Activated CD8-positive, alpha-beta memory T cell treated with anti-CD3 and anti-CD28 coated beads for 36 hours (primary cell): ENCODE measurements around the gene SCFD2. TPM values are rescaled to one million over a fixed set of nuclear protein-coding genes. Genes with fewer than 3 reads are reported as not detected.

ENCODE experiments used
- CTCF ChIA-PET: fragments of 350-600 bp; sonication (Branson Sonifier 250); formaldehyde crosslinking; loops from one replicate; lab custom pipeline; 2021; ENCODE audit warnings: antibody characterized with exemption; lab: Charles Lee
- POLR2A ChIA-PET: fragments of 350-600 bp; sonication (Branson Sonifier 250); formaldehyde crosslinking; loops from one replicate; lab custom pipeline; 2021; ENCODE audit warnings: antibody characterized with exemption; lab: Charles Lee
- total RNA-seq, 2 experiments: library from RNA; stranded (reverse); gene quantifications; one replicate each; pipeline ENCODE4 v1.2.3, GENCODE V29; 2021

Gene SCFD2
- total RNA-seq, 2 experiments from 2014 or later = 29.3 to 29.7 TPM

GRCh38 chr4:52865300-52865699, 500.6 kb downstream of the SCFD2 start:
- CTCF ChIA-PET = no interaction called here

GRCh38 chr4:52864793-52865192, 501.1 kb downstream of the SCFD2 start:
- ChIA-PET POLR2A (interaction anchor here (1.2 kb wide), 1 partner anchor 152 kb away, joined by 5 read pairs; no protein-coding TSS in a partner anchor), CTCF (no interaction called here)

More at GRCh38 chr4:52865300-52865699, 500.6 kb downstream of the SCFD2 start:
- POLR2A ChIA-PET = no interaction called here

GRCh38 chr4:52863324-52863723, 502.5 kb downstream of the SCFD2 start:
- POLR2A ChIA-PET = no interaction called here
- CTCF ChIA-PET = interaction anchor here (0.8 kb wide), 1 partner anchor 90 kb away, joined by 3 read pairs; no protein-coding TSS in a partner anchor

- ChIA-PET POLR2A (interaction anchor here (1.8 kb wide), 1 partner anchor 150 kb away, joined by 10 read pairs; no protein-coding TSS in a partner anchor), CTCF (interaction anchor here (0.8 kb wide), 1 partner anchor 90 kb away, joined by 3 read pairs; no protein-coding TSS in a partner anchor)
Observed at GRCh38 chr4:52862639-52863161, 503.2 kb downstream of the SCFD2 start.

- ChIA-PET POLR2A (interaction anchor here (1.8 kb wide), 1 partner anchor 150 kb away, joined by 10 read pairs; no protein-coding TSS in a partner anchor), CTCF (no interaction called here)
Observed at GRCh38 chr4:52861879-52862616, 503.8 kb downstream of the SCFD2 start, which contains the start of gene RASL11B. Gene RASL11B (plus strand): TSS chr4:52862317. CDS start chr4:52862508, 191 bp downstream.

GRCh38 chr4:52861171-52861823, 504.6 kb downstream of the SCFD2 start:
- ChIA-PET CTCF (no interaction called here), POLR2A (interaction anchor here (1.8 kb wide), 1 partner anchor 149 kb away, joined by 10 read pairs; no protein-coding TSS in a partner anchor)

- POLR2A ChIA-PET = no interaction called here
- CTCF ChIA-PET = interaction anchor here (0.7 kb wide), 1 partner anchor 292 kb away, joined by 3 read pairs; no protein-coding TSS in a partner anchor
Observed at GRCh38 chr4:52860361-52860760, 505.5 kb downstream of the SCFD2 start.

GRCh38 chr4:52856801-52857200, 509.1 kb downstream of the SCFD2 start:
- CTCF ChIA-PET = no interaction called here

GRCh38 chr4:52853351-52853750, 512.5 kb downstream of the SCFD2 start:
- POLR2A ChIA-PET = no interaction called here
- CTCF ChIA-PET = no interaction called here

More at GRCh38 chr4:52856801-52857200, 509.1 kb downstream of the SCFD2 start:
- POLR2A ChIA-PET = no interaction called here

GRCh38 chr4:52852711-52853110, 513.1 kb downstream of the SCFD2 start:
- POLR2A ChIA-PET = no interaction called here

GRCh38 chr4:52852041-52852440, 513.8 kb downstream of the SCFD2 start:
- POLR2A ChIA-PET = no interaction called here

More at GRCh38 chr4:52852711-52853110, 513.1 kb downstream of the SCFD2 start:
- CTCF ChIA-PET = no interaction called here

GRCh38 chr4:52850406-52851124, 515.3 kb downstream of the SCFD2 start:
- POLR2A ChIA-PET = no interaction called here
- CTCF ChIA-PET = no interaction called here

More at GRCh38 chr4:52852041-52852440, 513.8 kb downstream of the SCFD2 start:
- CTCF ChIA-PET = no interaction called here

- ChIA-PET POLR2A (no interaction called here), CTCF (interaction anchor here (1.4 kb wide), 1 partner anchor 8 kb away, joined by 3 read pairs; no protein-coding TSS in a partner anchor)
Observed at GRCh38 chr4:52848254-52848653, 517.6 kb downstream of the SCFD2 start.

GRCh38 chr4:52846502-52846901, 519.4 kb downstream of the SCFD2 start:
- CTCF ChIA-PET = no interaction called here

GRCh38 chr4:52844596-52844995, 521.3 kb downstream of the SCFD2 start:
- POLR2A ChIA-PET = no interaction called here
- CTCF ChIA-PET = no interaction called here

More at GRCh38 chr4:52846502-52846901, 519.4 kb downstream of the SCFD2 start:
- POLR2A ChIA-PET = no interaction called here

GRCh38 chr4:52843958-52844357, 521.9 kb downstream of the SCFD2 start:
- CTCF ChIA-PET = no interaction called here
- POLR2A ChIA-PET = interaction anchor here (0.6 kb wide), 1 partner anchor 220 kb away, joined by 4 read pairs; no protein-coding TSS in a partner anchor

- CTCF ChIA-PET = no interaction called here
Observed at GRCh38 chr4:52843351-52843750, 522.5 kb downstream of the SCFD2 start.

GRCh38 chr4:52842792-52843191, 523.1 kb downstream of the SCFD2 start:
- CTCF ChIA-PET = no interaction called here
- POLR2A ChIA-PET = no interaction called here

More at GRCh38 chr4:52843351-52843750, 522.5 kb downstream of the SCFD2 start:
- POLR2A ChIA-PET = interaction anchor here (0.6 kb wide), 1 partner anchor 221 kb away, joined by 4 read pairs; no protein-coding TSS in a partner anchor
